ENCODE measurements around the gene GUCY2C. TPM values are rescaled to one million over a fixed set of nuclear protein-coding genes. Genes with fewer than 3 reads are reported as not detected.

Gene GUCY2C
- total RNA-seq, 1 experiment from 2014 or later = 1.9 TPM

DNA sequence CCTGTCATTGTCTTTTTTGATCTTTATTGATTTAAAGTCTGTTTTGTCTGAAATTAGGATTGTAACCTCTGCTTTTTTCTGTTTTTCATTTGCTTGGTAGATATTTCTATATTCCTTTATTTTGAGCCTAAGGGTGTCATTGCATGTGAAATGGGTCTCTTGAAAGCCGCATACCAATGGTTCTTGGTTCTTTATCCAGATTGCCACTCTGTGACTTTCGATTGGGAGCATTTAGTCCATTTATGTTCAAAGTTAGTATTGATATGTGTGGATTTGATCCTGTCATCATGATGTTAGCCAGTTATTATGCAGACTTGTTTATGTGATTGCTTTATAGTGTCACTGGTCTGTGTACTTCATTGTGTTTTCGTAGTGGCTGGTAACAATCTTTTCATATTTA, 98.9 kb downstream of the GUCY2C start:
- H4K5ac ChIP-seq (ENCODE audit: insufficient read length, low read depth, low read length) = no peak overlapping the region
- peaks cover 5% of the 10 kb centered on the region; the same call in 1 of the 2 replicates for H3K27me3 Mint-ChIP-seq (ENCODE audit: low read depth)
- no peak overlapping the region for H3K4me3 Mint-ChIP-seq
- H3K14ac ChIP-seq (ENCODE audit: insufficient read depth, low read length) = no peak overlapping the region
- H3K79me2 ChIP-seq (ENCODE audit: insufficient read depth, low read length) = no peaks in the 10 kb centered on the region
- no peak overlapping the region for H2BK5ac ChIP-seq (ENCODE audit: insufficient read length, low read length)
- no peaks in the 10 kb centered on the region for H4K20me1 ChIP-seq (ENCODE audit: control insufficient read depth, insufficient read depth, insufficient read length)
- no peaks in the 10 kb centered on the region; a peak in 1 of 7 replicates for H3K36me3 Mint-ChIP-seq (ENCODE audit: insufficient read depth in 1 of 3, low read depth in 3 of 3)
- no peak overlapping the region for H2BK15ac ChIP-seq (ENCODE audit: low read depth, low read length)
- no peak overlapping the region for H3K56ac ChIP-seq (ENCODE audit: insufficient read length, low read depth, low read length)
- no peak overlapping the region for H3K9ac ChIP-seq (ENCODE audit: extremely low read depth, insufficient read length, low read length)
- DNase-seq = no peak
- no peaks in the 10 kb centered on the region for H3K27me3 ChIP-seq (ENCODE audit: insufficient read depth, low read length)
- H3K9me3 ChIP-seq (ENCODE audit: control insufficient read depth, low read depth, low read length) = no peaks in the 10 kb centered on the region
- H3K18ac ChIP-seq (ENCODE audit: insufficient read length, low read depth, low read length) = no peak overlapping the region
- no peak overlapping the region for H2BK20ac ChIP-seq (ENCODE audit: low read depth, low read length, poor library complexity, severe bottlenecking)
- H3K4me1 ChIP-seq (ENCODE audit: insufficient read depth, low read length) = no peaks in the 10 kb centered on the region
- H3K27ac Mint-ChIP-seq = no peak overlapping the region
- WGBS (ENCODE audit: extremely low coverage, insufficient read length, low lambda C conversion rate) = no CpG with 5 or more reads among the region's 3 CpGs
- no peaks in the 10 kb centered on the region for H3K79me1 ChIP-seq (ENCODE audit: insufficient read depth, low read depth, low read length, poor library complexity, severe bottlenecking)
- H2BK120ac ChIP-seq (ENCODE audit: low read depth, low read length, poor library complexity, severe bottlenecking) = no peak overlapping the region
- no peaks in the 10 kb centered on the region for H3K23me2 ChIP-seq (ENCODE audit: insufficient read length, low read depth, low read length, poor library complexity, severe bottlenecking)
- H3T11ph ChIP-seq (ENCODE audit: low read length) = no peak overlapping the region
- no peak overlapping the region for H3K4me2 ChIP-seq (ENCODE audit: insufficient read depth, insufficient read length, low read length)
- H3K4me1 Mint-ChIP-seq = no peaks in the 10 kb centered on the region
- no peak overlapping the region for H4K91ac ChIP-seq (ENCODE audit: insufficient read length, low read depth, low read length)
- H2AK5ac ChIP-seq (ENCODE audit: insufficient read length, low read length) = no peak overlapping the region
- no peak for TF ChIP-seq CTCF (conservative IDR thresholded peaks at IDR 0.05)
- no peak overlapping the region for H3K27ac ChIP-seq (ENCODE audit: insufficient read length, low read depth, low read length)
- H3K9me3 Mint-ChIP-seq = peaks cover 5 to 15% of the 10 kb centered on the region in 2 experiments; a peak in 4 of 5 replicates
- H3K23ac ChIP-seq (ENCODE audit: insufficient read length, low read depth, low read length) = no peak overlapping the region
- H3K4ac ChIP-seq (ENCODE audit: low read depth, low read length) = no peak overlapping the region
- no peak overlapping the region for H2BK12ac ChIP-seq (ENCODE audit: insufficient read length, low read depth, low read length)
- H2AFZ ChIP-seq (ENCODE audit: low read length) = no peak overlapping the region
- H4K8ac ChIP-seq (replicated peaks; ENCODE audit: insufficient read length, low read depth, low read length) = no peak overlapping the region

Measured in H9 (cell line).